Measurements from ENCODE around the gene ZNF532. TPM values are rescaled to one million over a fixed set of nuclear protein-coding genes. Genes with fewer than 3 reads are reported as not detected.

Gene ZNF532
- total and polyA plus RNA-seq, 2 donors from 2014 or later = 5.7 to 76.3 TPM

- Histone ChIP-seq H3K27ac (ENCODE audit: low read depth in 2 of 2, low read length in 2 of 2) (no peak overlapping the region), H3K4me1 (ENCODE audit: control insufficient read depth in 2 of 3, insufficient read depth in 2 of 3, low read depth in 1 of 3, low read length in 3 of 3) (no peaks in the 10 kb centered on the region), H3K27me3 (ENCODE audit: control insufficient read depth, insufficient read depth, low read length) (no peaks in the 10 kb centered on the region), H3K36me3 (ENCODE audit: control insufficient read depth in 2 of 3, insufficient read depth in 3 of 3, low read length in 3 of 3) (no peaks in the 10 kb centered on the region), H3K9ac (ENCODE audit: low read length in 3 of 3) (no peak overlapping the region), H3K9me3 (ENCODE audit: control insufficient read depth in 2 of 3, insufficient read depth in 1 of 3, low read length in 3 of 3) (no peaks in the 10 kb centered on the region), H3K4me3 (ENCODE audit: low read length in 3 of 3) (no peak overlapping the region)
- no peak for DNase-seq
- TF ChIP-seq CTCF (IDR thresholded peaks at IDR 0.05; ENCODE audit: borderline replicate concordance, extremely low read depth, insufficient read depth) = no peak
- FAIRE-seq = no peak
- intact Hi-C loops (cut with DNase I) = no loop called here
These were observed 18.6 kb upstream of the ZNF532 start for GRCh38 chr18:58845928-58846724.

GRCh38 chr18:58847383-58848071, 17.1 kb upstream of the ZNF532 start:
- FAIRE-seq (no peak), DNase-seq (peak in 4 of 5 donors; percentile 36 to 60 (median 44))
- H3K4me3 ChIP-seq (ENCODE audit: low read length in 3 of 3) = peak overlapping the region in 1 of 3 donors; percentile 15
- no peaks in the 10 kb centered on the region for H3K9me3 ChIP-seq (ENCODE audit: control insufficient read depth in 2 of 3, insufficient read depth in 1 of 3, low read length in 3 of 3)
- H3K27ac ChIP-seq (ENCODE audit: low read depth in 2 of 2, low read length in 2 of 2) = no peak overlapping the region
- H3K36me3 ChIP-seq (ENCODE audit: control insufficient read depth in 2 of 3, insufficient read depth in 3 of 3, low read length in 3 of 3) = no peaks in the 10 kb centered on the region
- no peaks in the 10 kb centered on the region for H3K27me3 ChIP-seq (ENCODE audit: control insufficient read depth, insufficient read depth, low read length)
- H3K4me1 ChIP-seq (ENCODE audit: control insufficient read depth in 2 of 3, insufficient read depth in 2 of 3, low read depth in 1 of 3, low read length in 3 of 3) = no peaks in the 10 kb centered on the region
- TF ChIP-seq CTCF (IDR thresholded peaks at IDR 0.05; ENCODE audit: borderline replicate concordance, extremely low read depth, insufficient read depth) = no peak
- no peak overlapping the region for H3K9ac ChIP-seq (ENCODE audit: low read length in 3 of 3)
- intact Hi-C loops (cut with DNase I) = no loop called here

GRCh38 chr18:58848685-58849084, 16.0 kb upstream of the ZNF532 start:
- Histone ChIP-seq H3K27ac (ENCODE audit: low read depth in 2 of 2, low read length in 2 of 2) (no peak overlapping the region), H3K27me3 (ENCODE audit: control insufficient read depth, insufficient read depth, low read length) (no peaks in the 10 kb centered on the region), H3K9me3 (ENCODE audit: control insufficient read depth in 2 of 3, insufficient read depth in 1 of 3, low read length in 3 of 3) (no peaks in the 10 kb centered on the region), H3K9ac (ENCODE audit: low read length in 3 of 3) (no peak overlapping the region), H3K4me1 (ENCODE audit: control insufficient read depth in 2 of 3, insufficient read depth in 2 of 3, low read depth in 1 of 3, low read length in 3 of 3) (no peaks in the 10 kb centered on the region), H3K4me3 (ENCODE audit: low read length in 3 of 3) (no peak overlapping the region), H3K36me3 (ENCODE audit: control insufficient read depth in 2 of 3, insufficient read depth in 3 of 3, low read length in 3 of 3) (no peaks in the 10 kb centered on the region)
- no peak for TF ChIP-seq CTCF (IDR thresholded peaks at IDR 0.05; ENCODE audit: borderline replicate concordance, extremely low read depth, insufficient read depth)
- FAIRE-seq (no peak), DNase-seq (no peak)
- intact Hi-C loops (cut with DNase I) = no loop called here
